Mammary epithelial cell (primary cell): Measurements from ENCODE around the gene ATXN8OS.

Source experiments
- CTCF ChIP-seq, 2 donors: IDR thresholded peaks in 1 of 2; conservative IDR thresholded peaks in 1 of 2; 2 replicates each; pipeline ENCODE4 v1.5.1; 2011 to 2012; ENCODE audit warnings: inconsistent platforms in 2 of 2, low read length in 2 of 2, mild to moderate bottlenecking in 2 of 2, control low read depth in 1 of 2, low read depth in 1 of 2; ENCODE audit not compliant: insufficient read depth in 1 of 2; ENCODE audit errors: extremely low read depth in 1 of 2
- EZH2 ChIP-seq: IDR thresholded peaks from 2 replicates; pipeline ENCODE4 v1.6.1; 2012; ENCODE audit warnings: low read length, inconsistent platforms, borderline replicate concordance

- TF ChIP-seq EZH2 (no peak), CTCF (conservative IDR thresholded peaks at IDR 0.05 in 1 of 2, IDR thresholded peaks at IDR 0.05 in 1 of 2; ENCODE audit: extremely low read depth in 1 of 2, insufficient read depth in 1 of 2, low read depth in 1 of 2, low read length in 2 of 2) (no peak)
Measured at GRCh38 chr13:70080012-70080411, 27.6 kb upstream of the ATXN8OS start.
